ENCODE data around the gene PRKCA.
"Not testable (repeated sequence)": the region's sequence is repeated elsewhere in the genome, so short reads cannot be mapped to it uniquely, and the experiment has no call there.

Gene PRKCA

GRCh38 chr17:66383333-66383732 lies 80.9 kb downstream of the PRKCA start:
- Histone ChIP-seq H3K4me1 (ENCODE audit: control insufficient read depth, insufficient read depth, low read length, unreplicated experiment) (peaks cover 33% of the 10 kb centered on the region), H3K27me3 (ENCODE audit: insufficient read depth, low read length) (no peaks in the 10 kb centered on the region), H3K4me3 (ENCODE audit: low read depth, low read length) (peak overlapping the region; percentile 32), H3K36me3 (ENCODE audit: insufficient read depth, low read length) (peaks cover 3% of the 10 kb centered on the region; the same call in 1 of the 2 replicates), H3K27ac (ENCODE audit: low read depth, low read length) (peak overlapping the region; percentile 84), H2AFZ (ENCODE audit: low read length, unreplicated experiment) (peak overlapping the region; percentile 32), H3K79me2 (ENCODE audit: control insufficient read depth, insufficient read depth, low read length, unreplicated experiment) (peaks cover 76% of the 10 kb centered on the region)

- Histone ChIP-seq H3K4me3 (ENCODE audit: low read depth, low read length) (no peak overlapping the region), H3K27ac (ENCODE audit: low read depth, low read length) (no peak overlapping the region), H3K79me2 (ENCODE audit: control insufficient read depth, insufficient read depth, low read length, unreplicated experiment) (peaks cover 73% of the 10 kb centered on the region), H3K27me3 (ENCODE audit: insufficient read depth, low read length) (no peaks in the 10 kb centered on the region), H2AFZ (ENCODE audit: low read length, unreplicated experiment) (no peak overlapping the region), H3K4me1 (ENCODE audit: control insufficient read depth, insufficient read depth, low read length, unreplicated experiment) (peaks cover 20% of the 10 kb centered on the region), H3K36me3 (ENCODE audit: insufficient read depth, low read length) (peaks cover 6% of the 10 kb centered on the region; the same call in 1 of the 2 replicates)
Observed at GRCh38 chr17:66386498-66387351, 84.3 kb downstream of the PRKCA start.

- Histone ChIP-seq H3K4me1 (ENCODE audit: control insufficient read depth, insufficient read depth, low read length, unreplicated experiment) (peaks cover 15% of the 10 kb centered on the region), H3K4me3 (ENCODE audit: low read depth, low read length) (no peak overlapping the region), H3K36me3 (ENCODE audit: insufficient read depth, low read length) (peaks cover 6% of the 10 kb centered on the region; the same call in 1 of the 2 replicates), H2AFZ (ENCODE audit: low read length, unreplicated experiment) (no peak overlapping the region), H3K79me2 (ENCODE audit: control insufficient read depth, insufficient read depth, low read length, unreplicated experiment) (peaks cover 66% of the 10 kb centered on the region), H3K27me3 (ENCODE audit: insufficient read depth, low read length) (no peaks in the 10 kb centered on the region), H3K27ac (ENCODE audit: low read depth, low read length) (no peak overlapping the region)
Observed at GRCh38 chr17:66387392-66387981, 85.1 kb downstream of the PRKCA start.

GRCh38 chr17:66392783-66393437 lies 90.5 kb downstream of the PRKCA start:
- peaks cover 3% of the 10 kb centered on the region; the same call in 1 of the 2 replicates for H3K36me3 ChIP-seq (ENCODE audit: insufficient read depth, low read length)
- H3K27me3 ChIP-seq (ENCODE audit: insufficient read depth, low read length) = no peaks in the 10 kb centered on the region
- peaks cover 5% of the 10 kb centered on the region for H3K4me1 ChIP-seq (ENCODE audit: control insufficient read depth, insufficient read depth, low read length, unreplicated experiment)
- no peak overlapping the region for H2AFZ ChIP-seq (ENCODE audit: low read length, unreplicated experiment)
- H3K27ac ChIP-seq (ENCODE audit: low read depth, low read length) = no peak overlapping the region
- no peak overlapping the region for H3K4me3 ChIP-seq (ENCODE audit: low read depth, low read length)
- peaks cover 63% of the 10 kb centered on the region for H3K79me2 ChIP-seq (ENCODE audit: control insufficient read depth, insufficient read depth, low read length, unreplicated experiment)

- H3K79me2 ChIP-seq (ENCODE audit: control insufficient read depth, insufficient read depth, low read length, unreplicated experiment) = peaks cover 71% of the 10 kb centered on the region
- H2AFZ ChIP-seq (ENCODE audit: low read length, unreplicated experiment) = no peak overlapping the region
- peaks cover 3% of the 10 kb centered on the region; the same call in 1 of the 2 replicates for H3K36me3 ChIP-seq (ENCODE audit: insufficient read depth, low read length)
- H3K4me1 ChIP-seq (ENCODE audit: control insufficient read depth, insufficient read depth, low read length, unreplicated experiment) = peaks cover 5% of the 10 kb centered on the region
- no peak overlapping the region for H3K27ac ChIP-seq (ENCODE audit: low read depth, low read length)
- no peaks in the 10 kb centered on the region for H3K27me3 ChIP-seq (ENCODE audit: insufficient read depth, low read length)
- H3K4me3 ChIP-seq (ENCODE audit: low read depth, low read length) = no peak overlapping the region
Observed at GRCh38 chr17:66395961-66396360, 93.5 kb downstream of the PRKCA start.

GRCh38 chr17:66397486-66397885 lies 95.1 kb downstream of the PRKCA start:
- Histone ChIP-seq H2AFZ (ENCODE audit: low read length, unreplicated experiment) (no peak overlapping the region), H3K4me1 (ENCODE audit: control insufficient read depth, insufficient read depth, low read length, unreplicated experiment) (peaks cover 7% of the 10 kb centered on the region), H3K79me2 (ENCODE audit: control insufficient read depth, insufficient read depth, low read length, unreplicated experiment) (peaks cover 77% of the 10 kb centered on the region), H3K27ac (ENCODE audit: low read depth, low read length) (no peak overlapping the region), H3K27me3 (ENCODE audit: insufficient read depth, low read length) (no peaks in the 10 kb centered on the region), H3K36me3 (ENCODE audit: insufficient read depth, low read length) (0 out of 2 replicates have a peak, but pooled peaks cover 3% of the 10 kb centered on the region), H3K4me3 (ENCODE audit: low read depth, low read length) (no peak overlapping the region)

- Histone ChIP-seq H3K27ac (ENCODE audit: low read depth, low read length) (no peak overlapping the region), H3K27me3 (ENCODE audit: insufficient read depth, low read length) (no peaks in the 10 kb centered on the region), H3K36me3 (ENCODE audit: insufficient read depth, low read length) (0 out of 2 replicates have a peak, but pooled peaks cover 3% of the 10 kb centered on the region), H3K4me3 (ENCODE audit: low read depth, low read length) (no peak overlapping the region), H3K4me1 (ENCODE audit: control insufficient read depth, insufficient read depth, low read length, unreplicated experiment) (peaks cover 12% of the 10 kb centered on the region), H2AFZ (ENCODE audit: low read length, unreplicated experiment) (no peak overlapping the region), H3K79me2 (ENCODE audit: control insufficient read depth, insufficient read depth, low read length, unreplicated experiment) (peaks cover 80% of the 10 kb centered on the region)
Observed at GRCh38 chr17:66398059-66398458, 95.6 kb downstream of the PRKCA start.

GRCh38 chr17:66398617-66399016 lies 96.2 kb downstream of the PRKCA start:
- Histone ChIP-seq H3K27me3 (ENCODE audit: insufficient read depth, low read length) (no peaks in the 10 kb centered on the region), H3K4me3 (ENCODE audit: low read depth, low read length) (no peak overlapping the region), H3K27ac (ENCODE audit: low read depth, low read length) (no peak overlapping the region), H3K36me3 (ENCODE audit: insufficient read depth, low read length) (0 out of 2 replicates have a peak, but pooled peaks cover 3% of the 10 kb centered on the region), H3K4me1 (ENCODE audit: control insufficient read depth, insufficient read depth, low read length, unreplicated experiment) (peaks cover 15% of the 10 kb centered on the region), H2AFZ (ENCODE audit: low read length, unreplicated experiment) (no peak overlapping the region), H3K79me2 (ENCODE audit: control insufficient read depth, insufficient read depth, low read length, unreplicated experiment) (peaks cover 81% of the 10 kb centered on the region)

GRCh38 chr17:66399441-66399840 lies 97.0 kb downstream of the PRKCA start:
- Histone ChIP-seq H3K36me3 (ENCODE audit: insufficient read depth, low read length) (0 out of 2 replicates have a peak, but pooled peaks cover 3% of the 10 kb centered on the region), H3K27me3 (ENCODE audit: insufficient read depth, low read length) (no peaks in the 10 kb centered on the region), H3K27ac (ENCODE audit: low read depth, low read length) (no peak overlapping the region), H3K79me2 (ENCODE audit: control insufficient read depth, insufficient read depth, low read length, unreplicated experiment) (peaks cover 83% of the 10 kb centered on the region), H3K4me1 (ENCODE audit: control insufficient read depth, insufficient read depth, low read length, unreplicated experiment) (peaks cover 15% of the 10 kb centered on the region), H2AFZ (ENCODE audit: low read length, unreplicated experiment) (no peak overlapping the region), H3K4me3 (ENCODE audit: low read depth, low read length) (no peak overlapping the region)

GRCh38 chr17:66400041-66400688 lies 97.8 kb downstream of the PRKCA start:
- H3K27ac ChIP-seq (ENCODE audit: low read depth, low read length) = not testable (repeated sequence)
- H3K79me2 ChIP-seq (ENCODE audit: control insufficient read depth, insufficient read depth, low read length, unreplicated experiment) = peaks cover 80% of the 10 kb centered on the region

More at GRCh38 chr17:66400041-66400688, 97.8 kb downstream of the PRKCA start:
- H3K27me3 ChIP-seq (ENCODE audit: insufficient read depth, low read length); H3K36me3 ChIP-seq (ENCODE audit: insufficient read depth, low read length); H2AFZ ChIP-seq (ENCODE audit: low read length, unreplicated experiment); H3K4me3 ChIP-seq (ENCODE audit: low read depth, low read length): not testable (repeated sequence)
- H3K4me1 ChIP-seq (ENCODE audit: control insufficient read depth, insufficient read depth, low read length, unreplicated experiment) = peaks cover 17% of the 10 kb centered on the region

Measured in ACC112 (cell line).